Endothelial cell (in vitro differentiated cells): ENCODE data around the gene ZBTB20. TPM values are rescaled to one million over a fixed set of nuclear protein-coding genes. Genes with fewer than 3 reads are reported as not detected.

Experiments
- DNase-seq: peaks from one replicate; pipeline ENCODE4 v3.0.0; 2021; ENCODE audit warnings: low spot score
- H3K27ac Mint-ChIP-seq: one replicate; pipeline ENCODE4 v1.8.0; 2021; ENCODE audit warnings: mixed read lengths, inconsistent platforms; ENCODE audit not compliant: unreplicated experiment
- H3K27me3 Mint-ChIP-seq: one replicate; pipeline ENCODE4 v1.8.0; 2021; ENCODE audit warnings: mild to moderate bottlenecking, moderate library complexity, mixed read lengths, inconsistent platforms; ENCODE audit not compliant: unreplicated experiment
- H3K36me3 Mint-ChIP-seq: one replicate; pipeline ENCODE4 v1.8.0; 2021; ENCODE audit warnings: mild to moderate bottlenecking, low read depth, mixed read lengths, inconsistent platforms; ENCODE audit not compliant: unreplicated experiment
- H3K4me1 Mint-ChIP-seq: one replicate; pipeline ENCODE4 v1.8.0; 2021; ENCODE audit warnings: mild to moderate bottlenecking, mixed read lengths, inconsistent platforms; ENCODE audit not compliant: unreplicated experiment
- H3K4me3 Mint-ChIP-seq: one replicate; pipeline ENCODE4 v1.8.0; 2021; ENCODE audit warnings: mild to moderate bottlenecking, mixed read lengths, inconsistent platforms; ENCODE audit not compliant: unreplicated experiment
- H3K9me3 Mint-ChIP-seq: one replicate; pipeline ENCODE4 v1.8.0; 2021; ENCODE audit warnings: mixed read lengths, inconsistent platforms; ENCODE audit not compliant: unreplicated experiment
- CTCF ChIP-seq: fragments of 200-600 bp; sonication (generic); IDR thresholded peaks from one replicate; pipeline ENCODE4 v1.5.0; 2021; ENCODE audit warnings: antibody characterized with exemption; ENCODE audit not compliant: unreplicated experiment
- total RNA-seq: library from RNA; stranded (reverse); fragmentation: NEBNext Ultra II Directional; extraction: Animal tissue kit (Norgen Biotek cat#: 25700); gene quantifications from one replicate; pipeline ENCODE4 v1.2.1, GENCODE V29; 2021; ENCODE audit not compliant: unreplicated experiment

Gene ZBTB20
- total RNA-seq, 1 donor from 2014 or later, result 4.2 TPM

GRCh38 chr3:114899186-114899931 is 247.7 kb downstream of the ZBTB20 start:
- no peak for TF ChIP-seq CTCF
- H3K36me3 Mint-ChIP-seq, result no peaks in the 10 kb centered on the region
- peaks cover 12% of the 10 kb centered on the region for H3K4me1 Mint-ChIP-seq
- no peak for DNase-seq
- H3K27ac Mint-ChIP-seq, result no peak overlapping the region
- no peaks in the 10 kb centered on the region for H3K27me3 Mint-ChIP-seq
- H3K4me3 Mint-ChIP-seq, result no peak overlapping the region
- no peaks in the 10 kb centered on the region for H3K9me3 Mint-ChIP-seq

- DNase-seq, result no peak
- Mint-ChIP-seq H3K36me3 (no peaks in the 10 kb centered on the region), H3K27ac (no peak overlapping the region), H3K4me1 (no peaks in the 10 kb centered on the region), H3K27me3 (no peaks in the 10 kb centered on the region), H3K9me3 (no peaks in the 10 kb centered on the region), H3K4me3 (no peak overlapping the region)
- TF ChIP-seq CTCF, result no peak
Measured at GRCh38 chr3:114896978-114897377, 250.1 kb downstream of the ZBTB20 start.

GRCh38 chr3:114893361-114893760 is 253.7 kb downstream of the ZBTB20 start:
- H3K9me3 Mint-ChIP-seq, result no peaks in the 10 kb centered on the region
- no peak for TF ChIP-seq CTCF
- no peak for DNase-seq
- no peaks in the 10 kb centered on the region for H3K36me3 Mint-ChIP-seq
- no peak overlapping the region for H3K27ac Mint-ChIP-seq
- no peaks in the 10 kb centered on the region for H3K4me1 Mint-ChIP-seq
- no peak overlapping the region for H3K4me3 Mint-ChIP-seq
- H3K27me3 Mint-ChIP-seq, result no peaks in the 10 kb centered on the region

- no peak for DNase-seq
- Mint-ChIP-seq H3K27me3 (no peaks in the 10 kb centered on the region), H3K36me3 (no peaks in the 10 kb centered on the region), H3K9me3 (no peaks in the 10 kb centered on the region), H3K4me1 (no peaks in the 10 kb centered on the region), H3K27ac (no peak overlapping the region), H3K4me3 (no peak overlapping the region)
- no peak for TF ChIP-seq CTCF
Measured at GRCh38 chr3:114892880-114893279, 254.2 kb downstream of the ZBTB20 start.

- H3K9me3 Mint-ChIP-seq, result no peaks in the 10 kb centered on the region
- no peak for TF ChIP-seq CTCF
- no peak for DNase-seq
- no peak overlapping the region for H3K27ac Mint-ChIP-seq
- H3K27me3 Mint-ChIP-seq, result no peaks in the 10 kb centered on the region
- H3K4me3 Mint-ChIP-seq, result no peak overlapping the region
- no peaks in the 10 kb centered on the region for H3K36me3 Mint-ChIP-seq
- H3K4me1 Mint-ChIP-seq, result no peaks in the 10 kb centered on the region
Measured at GRCh38 chr3:114892131-114892879, 254.8 kb downstream of the ZBTB20 start.
